Measurements from ENCODE around the gene SLC30A10. TPM values are rescaled to one million over a fixed set of nuclear protein-coding genes. Genes with fewer than 3 reads are reported as not detected.
"Not testable (repeated sequence)": the region's sequence is repeated elsewhere in the genome, so short reads cannot be mapped to it uniquely, and the experiment has no call there.

Gene SLC30A10
- total RNA-seq, 1 experiment from 2014 or later, result not detected

- Histone ChIP-seq H3K9me3 (replicated peaks) (no peaks in the 10 kb centered on the region), H3K27me3 (replicated peaks) (no peaks in the 10 kb centered on the region), H3K36me3 (no peaks in the 10 kb centered on the region), H3K27ac (no peak overlapping the region), H3K4me1 (replicated peaks) (no peaks in the 10 kb centered on the region), H3K4me3 (no peak overlapping the region)
- DNase-seq (ENCODE audit: low read depth in 1 of 2, low spot score in 2 of 2), result no peak
These were observed 12.1 kb downstream of the SLC30A10 start for GRCh38 chr1:219916257-219916656.

GRCh38 chr1:219913005-219913770 is 15.2 kb downstream of the SLC30A10 start:
- no peak overlapping the region for H3K4me3 ChIP-seq
- H3K9me3 ChIP-seq (replicated peaks), result no peaks in the 10 kb centered on the region
- H3K27me3 ChIP-seq (replicated peaks), result no peaks in the 10 kb centered on the region
- DNase-seq (ENCODE audit: low read depth in 1 of 2, low spot score in 2 of 2), result no peak
- H3K36me3 ChIP-seq, result no peaks in the 10 kb centered on the region
- H3K27ac ChIP-seq, result no peak overlapping the region
- H3K4me1 ChIP-seq (replicated peaks), result no peaks in the 10 kb centered on the region

GRCh38 chr1:219910716-219911115 is 17.6 kb downstream of the SLC30A10 start:
- H3K36me3 ChIP-seq, result no peaks in the 10 kb centered on the region
- no peaks in the 10 kb centered on the region for H3K4me1 ChIP-seq (replicated peaks)
- H3K9me3 ChIP-seq (replicated peaks), result no peaks in the 10 kb centered on the region
- H3K27ac ChIP-seq, result no peak overlapping the region
- no peak for DNase-seq (ENCODE audit: low read depth in 1 of 2, low spot score in 2 of 2)
- H3K4me3 ChIP-seq, result no peak overlapping the region
- no peaks in the 10 kb centered on the region for H3K27me3 ChIP-seq (replicated peaks)

GRCh38 chr1:219909476-219909875 is 18.9 kb downstream of the SLC30A10 start:
- no peak overlapping the region for H3K27ac ChIP-seq
- no peaks in the 10 kb centered on the region for H3K9me3 ChIP-seq (replicated peaks)
- H3K27me3 ChIP-seq (replicated peaks), result no peaks in the 10 kb centered on the region
- DNase-seq (ENCODE audit: low read depth in 1 of 2, low spot score in 2 of 2), result no peak
- no peaks in the 10 kb centered on the region for H3K4me1 ChIP-seq (replicated peaks)
- no peak overlapping the region for H3K4me3 ChIP-seq
- no peaks in the 10 kb centered on the region for H3K36me3 ChIP-seq

GRCh38 chr1:219908170-219908569 is 20.2 kb downstream of the SLC30A10 start:
- H3K4me3 ChIP-seq, result no peak overlapping the region
- no peak overlapping the region for H3K27ac ChIP-seq
- no peaks in the 10 kb centered on the region for H3K9me3 ChIP-seq (replicated peaks)
- no peaks in the 10 kb centered on the region for H3K4me1 ChIP-seq (replicated peaks)
- no peaks in the 10 kb centered on the region for H3K27me3 ChIP-seq (replicated peaks)
- DNase-seq (ENCODE audit: low read depth in 1 of 2, low spot score in 2 of 2), result no peak
- H3K36me3 ChIP-seq, result no peaks in the 10 kb centered on the region

GRCh38 chr1:219907772-219908070 is 20.6 kb downstream of the SLC30A10 start:
- H3K27ac ChIP-seq, result no peak overlapping the region
- DNase-seq (ENCODE audit: low read depth in 1 of 2, low spot score in 2 of 2), result no peak
- H3K4me3 ChIP-seq, result no peak overlapping the region
- no peaks in the 10 kb centered on the region for H3K27me3 ChIP-seq (replicated peaks)
- no peaks in the 10 kb centered on the region for H3K9me3 ChIP-seq (replicated peaks)
- H3K4me1 ChIP-seq (replicated peaks), result no peaks in the 10 kb centered on the region
- H3K36me3 ChIP-seq, result no peaks in the 10 kb centered on the region

GRCh38 chr1:219906924-219907771 is 21.2 kb downstream of the SLC30A10 start:
- no peak for DNase-seq (ENCODE audit: low read depth in 1 of 2, low spot score in 2 of 2)
- no peak overlapping the region for H3K4me3 ChIP-seq
- no peaks in the 10 kb centered on the region for H3K9me3 ChIP-seq (replicated peaks)
- no peaks in the 10 kb centered on the region for H3K36me3 ChIP-seq
- H3K27ac ChIP-seq, result no peak overlapping the region
- H3K27me3 ChIP-seq (replicated peaks), result no peaks in the 10 kb centered on the region
- H3K4me1 ChIP-seq (replicated peaks), result no peaks in the 10 kb centered on the region

GRCh38 chr1:219906565-219906923 is 21.8 kb downstream of the SLC30A10 start:
- not testable (repeated sequence) for H3K36me3 ChIP-seq; H3K27me3 ChIP-seq (replicated peaks); H3K9me3 ChIP-seq (replicated peaks); H3K4me1 ChIP-seq (replicated peaks); H3K27ac ChIP-seq; DNase-seq (ENCODE audit: low read depth in 1 of 2, low spot score in 2 of 2); H3K4me3 ChIP-seq

GRCh38 chr1:219905524-219905923 is 22.8 kb downstream of the SLC30A10 start:
- H3K27me3 ChIP-seq (replicated peaks), result no peaks in the 10 kb centered on the region
- no peak overlapping the region for H3K27ac ChIP-seq
- no peak overlapping the region for H3K4me3 ChIP-seq
- no peaks in the 10 kb centered on the region for H3K4me1 ChIP-seq (replicated peaks)
- no peaks in the 10 kb centered on the region for H3K36me3 ChIP-seq
- DNase-seq (ENCODE audit: low read depth in 1 of 2, low spot score in 2 of 2), result no peak
- H3K9me3 ChIP-seq (replicated peaks), result no peaks in the 10 kb centered on the region

GRCh38 chr1:219904934-219905333 is 23.4 kb downstream of the SLC30A10 start:
- Histone ChIP-seq H3K36me3 (no peaks in the 10 kb centered on the region), H3K4me1 (replicated peaks) (no peaks in the 10 kb centered on the region), H3K4me3 (no peak overlapping the region), H3K27ac (no peak overlapping the region), H3K27me3 (replicated peaks) (no peaks in the 10 kb centered on the region), H3K9me3 (replicated peaks) (no peaks in the 10 kb centered on the region)
- no peak for DNase-seq (ENCODE audit: low read depth in 1 of 2, low spot score in 2 of 2)

- H3K9me3 ChIP-seq (replicated peaks), result no peaks in the 10 kb centered on the region
These were observed 24.9 kb downstream of the SLC30A10 start for GRCh38 chr1:219903353-219903871.

GRCh38 chr1:219902951-219903350 is 25.4 kb downstream of the SLC30A10 start:
- no peak for DNase-seq (ENCODE audit: low read depth in 1 of 2, low spot score in 2 of 2)
- Histone ChIP-seq H3K4me1 (replicated peaks) (no peaks in the 10 kb centered on the region), H3K36me3 (no peaks in the 10 kb centered on the region), H3K9me3 (replicated peaks) (no peaks in the 10 kb centered on the region), H3K27ac (no peak overlapping the region), H3K27me3 (replicated peaks) (no peaks in the 10 kb centered on the region), H3K4me3 (no peak overlapping the region)

More at GRCh38 chr1:219903353-219903871, 24.9 kb downstream of the SLC30A10 start:
- Histone ChIP-seq H3K4me1 (replicated peaks) (no peaks in the 10 kb centered on the region), H3K36me3 (no peaks in the 10 kb centered on the region), H3K4me3 (no peak overlapping the region), H3K27ac (no peak overlapping the region), H3K27me3 (replicated peaks) (no peaks in the 10 kb centered on the region)
- DNase-seq (ENCODE audit: low read depth in 1 of 2, low spot score in 2 of 2), result no peak

- no peak for DNase-seq (ENCODE audit: low read depth in 1 of 2, low spot score in 2 of 2)
- Histone ChIP-seq H3K27me3 (replicated peaks) (no peaks in the 10 kb centered on the region), H3K4me3 (no peak overlapping the region), H3K9me3 (replicated peaks) (no peaks in the 10 kb centered on the region), H3K27ac (no peak overlapping the region), H3K36me3 (no peaks in the 10 kb centered on the region), H3K4me1 (replicated peaks) (no peaks in the 10 kb centered on the region)
These were observed 27.5 kb downstream of the SLC30A10 start for GRCh38 chr1:219900882-219901281.

GRCh38 chr1:219900201-219900600 is 28.2 kb downstream of the SLC30A10 start:
- no peaks in the 10 kb centered on the region for H3K36me3 ChIP-seq
- DNase-seq (ENCODE audit: low read depth in 1 of 2, low spot score in 2 of 2), result no peak

More at GRCh38 chr1:219900201-219900600, 28.2 kb downstream of the SLC30A10 start:
- Histone ChIP-seq H3K4me1 (replicated peaks) (no peaks in the 10 kb centered on the region), H3K27ac (no peak overlapping the region), H3K27me3 (replicated peaks) (no peaks in the 10 kb centered on the region), H3K4me3 (no peak overlapping the region), H3K9me3 (replicated peaks) (no peaks in the 10 kb centered on the region)
